Osteoblast (primary cell): Measurements from ENCODE around the gene GADD45A. TPM values are rescaled to one million over a fixed set of nuclear protein-coding genes. Genes with fewer than 3 reads are reported as not detected.
"Not testable (repeated sequence)": the region's sequence is repeated elsewhere in the genome, so short reads cannot be mapped to it uniquely, and the experiment has no call there.

Experiments used
- DNase-seq: peaks from one replicate; pipeline ENCODE4 v3.0.0; 2011; ENCODE audit warnings: low spot score, mixed read lengths; ENCODE audit not compliant: insufficient read length; ENCODE audit errors: missing footprints
- H2AFZ ChIP-seq: 2 replicates; pipeline ENCODE4 v1.6.0; 2011; ENCODE audit warnings: mild to moderate bottlenecking, low read length
- H3K27ac ChIP-seq: 2 replicates; pipeline ENCODE4 v1.5.1; 2011; ENCODE audit warnings: mild to moderate bottlenecking, low read depth, low read length, moderate library complexity
- H3K27me3 ChIP-seq: 2 replicates; pipeline ENCODE4 v1.6.0; 2012; ENCODE audit warnings: mild to moderate bottlenecking, control low read depth, inconsistent platforms, low read length, moderate library complexity; ENCODE audit not compliant: insufficient read depth
- H3K36me3 ChIP-seq: 2 replicates; pipeline ENCODE4 v1.5.1; 2011; ENCODE audit warnings: mild to moderate bottlenecking, low read length, control low read depth, moderate library complexity; ENCODE audit not compliant: insufficient read depth
- H3K4me1 ChIP-seq: 2 replicates; pipeline ENCODE4 v1.5.1; 2011; ENCODE audit warnings: mild to moderate bottlenecking, low read length, control low read depth, moderate library complexity; ENCODE audit not compliant: insufficient read depth
- H3K4me2 ChIP-seq: 2 replicates; pipeline ENCODE4 v1.6.0; 2011; ENCODE audit warnings: mild to moderate bottlenecking, low read length; ENCODE audit not compliant: insufficient read depth
- H3K4me3 ChIP-seq: fragments of 200-600 bp; sonication (generic); 3 replicates; pipeline ENCODE4 v1.5.1; 2012; ENCODE audit warnings: mild to moderate bottlenecking, low read length, inconsistent platforms; ENCODE audit not compliant: insufficient read depth
- H3K79me2 ChIP-seq: 2 replicates; pipeline ENCODE4 v1.6.0; 2012; ENCODE audit warnings: mild to moderate bottlenecking, low read length, control low read depth, inconsistent platforms; ENCODE audit not compliant: insufficient read depth
- H3K9me3 ChIP-seq: 2 replicates; pipeline ENCODE4 v1.5.1; 2011; ENCODE audit warnings: low read depth, low read length, control low read depth
- H4K20me1 ChIP-seq: 2 replicates; pipeline ENCODE4 v1.6.0; 2012; ENCODE audit warnings: mild to moderate bottlenecking, low read length, control low read depth; ENCODE audit not compliant: insufficient read depth
- CTCF ChIP-seq: IDR thresholded peaks from 2 replicates; pipeline ENCODE4 v1.5.1; 2011; ENCODE audit warnings: mild to moderate bottlenecking, low read depth, low read length, moderate library complexity; ENCODE audit errors: extremely low read depth
- total RNA-seq: library from RNA; depleted of rRNA; stranded (reverse); fragments of >200 nt; gene quantifications from 2 replicates; pipeline ENCODE4 v1.2.3, GENCODE V29; 2012

Gene GADD45A
- total RNA-seq, 1 donor = 48.9 TPM

GRCh38 chr1:67659229-67659628 is 25.8 kb upstream of the GADD45A start:
- no peak for DNase-seq
- Histone ChIP-seq H3K27ac (no peak overlapping the region), H3K4me1 (no peaks in the 10 kb centered on the region), H2AFZ (no peak overlapping the region), H3K9me3 (no peaks in the 10 kb centered on the region), H3K27me3 (no peaks in the 10 kb centered on the region), H3K4me3 (no peak overlapping the region), H3K4me2 (no peak overlapping the region), H3K36me3 (no peaks in the 10 kb centered on the region), H3K79me2 (no peaks in the 10 kb centered on the region), H4K20me1 (no peaks in the 10 kb centered on the region)
- no peak for TF ChIP-seq CTCF

GRCh38 chr1:67662884-67663283 is 22.1 kb upstream of the GADD45A start:
- H3K4me3 ChIP-seq = no peak overlapping the region

GRCh38 chr1:67664048-67664447 is 21.0 kb upstream of the GADD45A start:
- Histone ChIP-seq H3K27ac (no peak overlapping the region), H2AFZ (no peak overlapping the region), H3K36me3 (no peaks in the 10 kb centered on the region), H3K27me3 (no peaks in the 10 kb centered on the region), H4K20me1 (no peaks in the 10 kb centered on the region), H3K4me3 (no peak overlapping the region), H3K9me3 (no peaks in the 10 kb centered on the region), H3K4me1 (no peaks in the 10 kb centered on the region), H3K4me2 (no peak overlapping the region), H3K79me2 (no peaks in the 10 kb centered on the region)
- TF ChIP-seq CTCF = no peak
- no peak for DNase-seq

More at GRCh38 chr1:67662884-67663283, 22.1 kb upstream of the GADD45A start:
- no peaks in the 10 kb centered on the region for H3K79me2 ChIP-seq
- no peak overlapping the region for H2AFZ ChIP-seq
- no peak for TF ChIP-seq CTCF
- no peak for DNase-seq
- no peaks in the 10 kb centered on the region for H3K4me1 ChIP-seq
- no peak overlapping the region for H3K4me2 ChIP-seq
- H4K20me1 ChIP-seq = no peaks in the 10 kb centered on the region
- H3K27ac ChIP-seq = no peak overlapping the region
- H3K36me3 ChIP-seq = no peaks in the 10 kb centered on the region
- H3K27me3 ChIP-seq = no peaks in the 10 kb centered on the region
- H3K9me3 ChIP-seq = no peaks in the 10 kb centered on the region

GRCh38 chr1:67665307-67665706 is 19.7 kb upstream of the GADD45A start:
- H3K4me1 ChIP-seq, H3K36me3 ChIP-seq, DNase-seq, H3K27me3 ChIP-seq, H3K9me3 ChIP-seq, H3K79me2 ChIP-seq, H3K4me3 ChIP-seq, H2AFZ ChIP-seq, H3K4me2 ChIP-seq, H4K20me1 ChIP-seq, H3K27ac ChIP-seq: not testable (repeated sequence)
